Stimulated activated naive B cell treated with anti-CD40 and anti-IgM and Interleukin-4, amounts not matched to agents 10 μg/mL and 1 μg/mL and 100 μg/mL, for 72 hours (primary cell): ENCODE measurements around the gene FAR2.
A peak's percentile ranks its signal among the peaks of the same experiment; 100 is the strongest.
"Not testable (repeated sequence)": the region's sequence is repeated elsewhere in the genome, so short reads cannot be mapped to it uniquely, and the experiment has no call there.

Experiments used
- ATAC-seq, 2 donors: fragments of 150-1000 bp; cut with Tn5 transposase; replicated peaks; 2 replicates each; pipeline ENCODE4 v1.10.0; 2021; ENCODE audit warnings: moderate library complexity in 1 of 2
- DNase-seq: peaks from one replicate; pipeline ENCODE4 v3.0.0; 2021
- H3K27ac Mint-ChIP-seq: one replicate; pipeline ENCODE4 v1.8.0; 2022; ENCODE audit warnings: mild to moderate bottlenecking, mixed read lengths
- H3K27me3 Mint-ChIP-seq, 2 donors: one replicate each; pipeline ENCODE4 v1.8.0; 2022; ENCODE audit warnings: mixed read lengths in 2 of 2
- H3K36me3 Mint-ChIP-seq, 2 donors: one replicate each; pipeline ENCODE4 v1.8.0; 2022; ENCODE audit warnings: mixed read lengths in 2 of 2, mild to moderate bottlenecking in 1 of 2
- H3K4me1 Mint-ChIP-seq, 2 donors: one replicate each; pipeline ENCODE4 v1.8.0; 2022; ENCODE audit warnings: mixed read lengths in 2 of 2, mild to moderate bottlenecking in 1 of 2
- H3K4me3 Mint-ChIP-seq, 2 donors: one replicate each; pipeline ENCODE4 v1.8.0; 2022; ENCODE audit warnings: mild to moderate bottlenecking in 2 of 2, mixed read lengths in 2 of 2, moderate library complexity in 1 of 2
- H3K9me3 Mint-ChIP-seq, 2 donors: one replicate each; pipeline ENCODE4 v1.8.0; 2022; ENCODE audit warnings: mixed read lengths in 2 of 2, mild to moderate bottlenecking in 1 of 2

Gene FAR2

GRCh38 chr12:29242921-29243431 is 93.9 kb downstream of the FAR2 start:
- H3K4me3 Mint-ChIP-seq = no peak overlapping the region
- DNase-seq (no peak), ATAC-seq (no peak)
- H3K27ac Mint-ChIP-seq = no peak overlapping the region
- H3K36me3 Mint-ChIP-seq = no peaks in the 10 kb centered on the region
- peaks cover 6 to 33% of the 10 kb centered on the region in 2 donors for H3K4me1 Mint-ChIP-seq
- peaks cover 0 to 5% of the 10 kb centered on the region in 2 donors for H3K27me3 Mint-ChIP-seq
- H3K9me3 Mint-ChIP-seq = peaks cover 0 to 1% of the 10 kb centered on the region in 2 donors

GRCh38 chr12:29244159-29244765 is 95.2 kb downstream of the FAR2 start:
- ATAC-seq = no peak
- H3K27ac Mint-ChIP-seq = no peak overlapping the region
- H3K36me3 Mint-ChIP-seq = peaks cover 0 to 3% of the 10 kb centered on the region in 2 donors
- peaks cover 4 to 5% of the 10 kb centered on the region in 2 donors for H3K9me3 Mint-ChIP-seq
- peaks cover 0 to 5% of the 10 kb centered on the region in 2 donors for H3K27me3 Mint-ChIP-seq
- no peak overlapping the region for H3K4me3 Mint-ChIP-seq
- no peak for DNase-seq
- peaks cover 6 to 33% of the 10 kb centered on the region in 2 donors for H3K4me1 Mint-ChIP-seq

GRCh38 chr12:29245246-29245645 is 96.2 kb downstream of the FAR2 start:
- no peak overlapping the region for H3K4me3 Mint-ChIP-seq
- peaks cover 0 to 3% of the 10 kb centered on the region in 2 donors for H3K36me3 Mint-ChIP-seq
- peak; percentile 53 to 61 for ATAC-seq

GRCh38 chr12:29249930-29250329 is 100.9 kb downstream of the FAR2 start:
- no peaks in the 10 kb centered on the region for H3K27me3 Mint-ChIP-seq
- no peak for ATAC-seq
- peaks cover 3 to 7% of the 10 kb centered on the region in 2 donors for H3K4me1 Mint-ChIP-seq

More at GRCh38 chr12:29245246-29245645, 96.2 kb downstream of the FAR2 start:
- Mint-ChIP-seq H3K4me1 (peaks cover 6 to 33% of the 10 kb centered on the region in 2 donors), H3K9me3 (peaks cover 4% of the 10 kb centered on the region in 2 donors), H3K27me3 (peaks cover 0 to 3% of the 10 kb centered on the region in 2 donors), H3K27ac (no peak overlapping the region)
- DNase-seq = no peak

GRCh38 chr12:29253906-29254625 is 105.0 kb downstream of the FAR2 start:
- no peaks in the 10 kb centered on the region for H3K27me3 Mint-ChIP-seq
- H3K4me3 Mint-ChIP-seq = no peak overlapping the region
- peaks cover 0 to 2% of the 10 kb centered on the region in 2 donors for H3K9me3 Mint-ChIP-seq
- ATAC-seq (no peak), DNase-seq (no peak)
- H3K36me3 Mint-ChIP-seq = no peaks in the 10 kb centered on the region
- no peak overlapping the region for H3K27ac Mint-ChIP-seq
- H3K4me1 Mint-ChIP-seq = no peaks in the 10 kb centered on the region

More at GRCh38 chr12:29249930-29250329, 100.9 kb downstream of the FAR2 start:
- no peak for DNase-seq
- no peak overlapping the region for H3K4me3 Mint-ChIP-seq
- H3K9me3 Mint-ChIP-seq = peaks cover 4% of the 10 kb centered on the region in 2 donors
- peaks cover 0 to 3% of the 10 kb centered on the region in 2 donors for H3K36me3 Mint-ChIP-seq
- H3K27ac Mint-ChIP-seq = no peak overlapping the region

- DNase-seq = no peak
- peaks cover 0 to 2% of the 10 kb centered on the region in 2 donors for H3K9me3 Mint-ChIP-seq
- no peak for ATAC-seq
- no peaks in the 10 kb centered on the region for H3K4me1 Mint-ChIP-seq
- no peak overlapping the region for H3K4me3 Mint-ChIP-seq
- no peaks in the 10 kb centered on the region for H3K36me3 Mint-ChIP-seq
- H3K27me3 Mint-ChIP-seq = no peaks in the 10 kb centered on the region
- H3K27ac Mint-ChIP-seq = no peak overlapping the region
Measured at GRCh38 chr12:29255042-29255441, 106.0 kb downstream of the FAR2 start.

GRCh38 chr12:29256598-29256997 is 107.5 kb downstream of the FAR2 start:
- no peaks in the 10 kb centered on the region for H3K27me3 Mint-ChIP-seq

GRCh38 chr12:29257687-29258086 is 108.6 kb downstream of the FAR2 start:
- ATAC-seq, H3K4me3 Mint-ChIP-seq, DNase-seq, H3K36me3 Mint-ChIP-seq, H3K27me3 Mint-ChIP-seq, H3K27ac Mint-ChIP-seq, H3K4me1 Mint-ChIP-seq: not testable (repeated sequence)
- peaks cover 15% of the 10 kb centered on the region in 2 donors for H3K9me3 Mint-ChIP-seq

More at GRCh38 chr12:29256598-29256997, 107.5 kb downstream of the FAR2 start:
- Mint-ChIP-seq H3K4me3 (no peak overlapping the region), H3K4me1 (no peaks in the 10 kb centered on the region), H3K36me3 (no peaks in the 10 kb centered on the region), H3K27ac (no peak overlapping the region), H3K9me3 (peaks cover 10 to 13% of the 10 kb centered on the region in 2 donors)
- no peak for DNase-seq
- ATAC-seq = no peak

- Mint-ChIP-seq H3K4me3 (no peak overlapping the region), H3K9me3 (peaks cover 22 to 34% of the 10 kb centered on the region in 2 donors), H3K36me3 (no peaks in the 10 kb centered on the region), H3K27ac (no peak overlapping the region), H3K4me1 (no peaks in the 10 kb centered on the region), H3K27me3 (no peaks in the 10 kb centered on the region)
- DNase-seq (no peak), ATAC-seq (no peak)
Measured at GRCh38 chr12:29264424-29264823, 115.3 kb downstream of the FAR2 start.

GRCh38 chr12:29269706-29270408 is 120.8 kb downstream of the FAR2 start:
- Mint-ChIP-seq H3K36me3 (no peaks in the 10 kb centered on the region), H3K4me3 (no peak overlapping the region), H3K9me3 (peaks cover 2 to 7% of the 10 kb centered on the region in 2 donors), H3K4me1 (no peaks in the 10 kb centered on the region), H3K27me3 (no peaks in the 10 kb centered on the region), H3K27ac (no peak overlapping the region)
- ATAC-seq = no peak
- no peak for DNase-seq

- no peak for DNase-seq
- H3K27me3 Mint-ChIP-seq = no peaks in the 10 kb centered on the region
- no peak overlapping the region for H3K27ac Mint-ChIP-seq
- no peak for ATAC-seq
- H3K36me3 Mint-ChIP-seq = no peaks in the 10 kb centered on the region
- no peak overlapping the region for H3K4me3 Mint-ChIP-seq
- H3K9me3 Mint-ChIP-seq = peaks cover 2% of the 10 kb centered on the region in 2 donors
- H3K4me1 Mint-ChIP-seq = no peaks in the 10 kb centered on the region
Measured at GRCh38 chr12:29270446-29270845, 121.4 kb downstream of the FAR2 start.

GRCh38 chr12:29273178-29273843 is 124.2 kb downstream of the FAR2 start:
- H3K4me3 Mint-ChIP-seq = no peak overlapping the region

GRCh38 chr12:29275834-29276233 is 126.8 kb downstream of the FAR2 start:
- peaks cover 0 to 2% of the 10 kb centered on the region in 2 donors for H3K9me3 Mint-ChIP-seq
- no peak overlapping the region for H3K27ac Mint-ChIP-seq
- no peaks in the 10 kb centered on the region for H3K4me1 Mint-ChIP-seq
- H3K4me3 Mint-ChIP-seq = no peak overlapping the region
- ATAC-seq = no peak
- H3K27me3 Mint-ChIP-seq = no peaks in the 10 kb centered on the region
- no peak for DNase-seq
- peaks cover 0 to under 1% of the 10 kb centered on the region in 2 donors for H3K36me3 Mint-ChIP-seq

More at GRCh38 chr12:29273178-29273843, 124.2 kb downstream of the FAR2 start:
- no peak for ATAC-seq
- Mint-ChIP-seq H3K27ac (no peak overlapping the region), H3K4me1 (no peaks in the 10 kb centered on the region), H3K36me3 (no peaks in the 10 kb centered on the region), H3K27me3 (no peaks in the 10 kb centered on the region), H3K9me3 (peaks cover 0 to 2% of the 10 kb centered on the region in 2 donors)
- no peak for DNase-seq

- no peaks in the 10 kb centered on the region for H3K27me3 Mint-ChIP-seq
- peaks cover 0 to 2% of the 10 kb centered on the region in 2 donors for H3K9me3 Mint-ChIP-seq
- ATAC-seq (no peak), DNase-seq (no peak)
- no peak overlapping the region for H3K27ac Mint-ChIP-seq
- H3K36me3 Mint-ChIP-seq = peaks cover 0 to 3% of the 10 kb centered on the region in 2 donors
- H3K4me1 Mint-ChIP-seq = no peaks in the 10 kb centered on the region
- H3K4me3 Mint-ChIP-seq = no peak overlapping the region
Measured at GRCh38 chr12:29277231-29277630, 128.2 kb downstream of the FAR2 start.
